Activated gamma-delta T cell (primary cell): ENCODE data around the gene GPC6.

Source experiments
- DNase-seq: peaks from one replicate; lab custom pipeline; 2025; lab: John Stamatoyannopoulos, UW

GPC6 gene

DNA sequence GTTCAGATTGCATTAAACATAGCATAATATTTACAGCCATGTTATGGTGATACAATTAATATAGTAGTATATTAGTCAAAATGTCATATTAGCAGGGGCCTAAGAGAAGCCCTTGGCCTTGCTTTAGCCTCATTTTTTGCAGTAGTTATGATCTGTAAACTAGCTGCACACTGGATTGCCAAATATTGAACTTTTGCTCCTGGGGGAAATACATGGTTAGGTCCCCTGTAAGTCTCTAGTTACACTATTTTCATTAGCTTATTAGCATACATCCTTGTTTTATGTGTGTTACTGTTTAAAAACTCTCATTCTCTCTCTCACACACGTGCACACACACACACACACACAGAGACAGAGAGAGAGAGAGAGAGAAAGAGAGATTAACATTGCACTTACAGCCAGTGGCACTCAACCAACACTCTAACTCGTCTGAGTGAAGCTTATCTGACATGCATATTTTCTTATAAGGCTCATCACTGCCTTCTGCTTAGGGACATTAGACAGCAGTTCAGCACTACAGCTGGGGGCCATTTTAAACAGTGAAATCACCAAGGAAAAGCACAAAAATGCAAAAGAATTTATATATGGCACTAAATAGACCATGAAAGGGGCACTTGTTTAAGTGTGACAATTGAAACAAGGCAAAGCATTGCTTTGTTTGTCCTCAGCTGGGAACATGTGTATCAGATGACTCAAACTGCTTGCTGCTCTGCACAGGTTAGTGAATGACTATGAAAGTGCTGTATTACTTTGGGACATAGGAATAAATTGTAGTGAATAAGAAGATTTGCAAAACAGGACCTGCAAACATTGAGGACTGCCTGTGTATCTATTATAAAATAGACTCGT is 278.7 kb downstream of the GPC6 start:
- DNase-seq: no peak

DNA sequence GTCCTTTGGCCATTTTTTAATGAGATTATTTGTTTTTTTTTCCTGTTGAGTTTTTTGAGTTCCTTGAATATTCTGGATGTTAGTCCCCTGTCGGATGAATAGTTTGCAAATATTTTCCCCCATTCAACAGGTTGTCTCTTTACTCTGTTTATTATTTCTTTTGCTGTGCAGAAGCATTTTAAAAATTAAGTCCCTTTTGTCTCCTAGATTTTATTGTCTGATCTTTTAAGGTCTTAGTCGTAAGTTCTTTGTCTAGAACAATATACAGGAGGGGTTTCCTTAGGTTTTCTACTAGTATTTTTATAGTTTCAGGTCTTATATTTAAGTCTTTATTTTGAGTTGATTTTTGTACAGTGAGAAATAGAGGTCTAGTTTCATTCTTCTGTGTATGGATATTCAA is 284.4 kb downstream of the GPC6 start:
- no peak for DNase-seq

DNA sequence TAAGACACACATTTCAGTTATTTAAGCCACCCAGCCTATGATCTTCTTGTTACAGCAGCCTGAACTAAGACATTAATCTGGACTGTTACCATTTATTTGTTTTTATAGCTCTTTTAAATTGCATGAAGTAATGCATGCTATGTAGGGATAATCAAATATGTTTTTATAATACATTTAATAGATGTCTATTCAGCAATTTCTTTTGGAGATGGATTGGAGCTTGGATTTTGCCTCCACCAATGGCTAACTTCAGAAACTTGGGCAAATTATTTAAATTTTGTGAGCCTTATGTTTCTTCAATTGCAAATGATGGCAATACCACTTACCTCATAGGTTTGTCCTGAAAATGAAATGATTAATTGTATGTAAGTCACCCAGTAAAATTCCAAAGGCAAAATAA is 288.7 kb downstream of the GPC6 start:
- no peak for DNase-seq

DNA sequence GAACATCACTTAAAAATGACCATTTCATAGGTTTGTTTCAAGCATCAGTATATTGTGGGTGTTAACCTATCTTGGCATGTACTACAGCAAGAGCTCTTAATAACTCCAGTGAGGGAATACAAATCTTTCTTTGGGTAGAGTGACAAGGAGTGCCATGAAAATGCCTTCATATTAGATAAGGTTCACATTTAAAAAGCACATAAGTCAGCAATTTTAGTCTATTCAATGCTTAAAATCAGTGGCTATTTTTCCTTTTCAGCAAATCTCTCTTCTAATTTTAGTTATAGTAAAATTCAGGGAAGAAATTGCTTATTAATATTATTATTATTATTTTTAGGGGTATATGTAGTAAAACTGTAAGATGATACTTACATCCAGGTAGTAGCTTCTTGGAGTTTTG is 291.1 kb downstream of the GPC6 start:
- DNase-seq: no peak

DNA sequence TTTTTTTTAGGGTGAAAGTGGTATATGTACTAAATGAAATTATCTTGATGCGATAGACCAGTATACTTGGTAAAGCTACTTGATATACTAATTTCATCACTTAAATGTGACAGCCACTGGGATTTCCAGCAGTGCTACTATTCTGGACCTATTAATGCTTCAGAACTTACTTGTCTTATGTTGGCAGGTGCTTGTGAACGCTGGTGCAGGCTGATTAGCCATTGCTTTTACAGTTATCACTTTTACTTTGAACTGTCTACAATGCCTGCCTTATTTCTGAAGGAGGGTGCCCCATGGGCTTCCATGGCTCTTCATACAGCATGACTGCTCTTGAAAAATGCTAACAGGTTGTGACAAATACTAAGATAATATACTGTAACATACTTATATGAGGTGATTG is 294.7 kb downstream of the GPC6 start:
- DNase-seq: no peak

GRCh38 chr13:93522501-93522900 is 295.9 kb downstream of the GPC6 start:
- DNase-seq: no peak

DNA sequence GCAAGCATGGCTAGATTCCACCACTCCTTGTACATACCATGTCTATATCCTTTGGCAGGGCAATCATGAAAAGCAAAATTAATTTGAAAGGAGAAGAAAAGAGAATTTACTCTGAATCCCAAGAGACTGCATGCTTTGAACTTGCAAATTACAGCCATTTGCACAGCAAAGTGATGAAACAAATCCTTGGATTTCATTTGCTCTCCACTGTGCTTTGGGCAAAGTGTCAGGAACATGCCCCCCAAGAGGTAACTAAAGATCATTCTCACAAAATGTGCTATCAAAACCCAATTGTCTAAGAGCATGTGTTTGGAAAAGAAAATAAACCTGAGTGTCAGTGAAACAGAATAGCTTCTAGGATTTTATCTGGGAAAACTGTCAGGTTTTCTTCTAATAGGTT is 298.5 kb downstream of the GPC6 start:
- DNase-seq: no peak

DNA sequence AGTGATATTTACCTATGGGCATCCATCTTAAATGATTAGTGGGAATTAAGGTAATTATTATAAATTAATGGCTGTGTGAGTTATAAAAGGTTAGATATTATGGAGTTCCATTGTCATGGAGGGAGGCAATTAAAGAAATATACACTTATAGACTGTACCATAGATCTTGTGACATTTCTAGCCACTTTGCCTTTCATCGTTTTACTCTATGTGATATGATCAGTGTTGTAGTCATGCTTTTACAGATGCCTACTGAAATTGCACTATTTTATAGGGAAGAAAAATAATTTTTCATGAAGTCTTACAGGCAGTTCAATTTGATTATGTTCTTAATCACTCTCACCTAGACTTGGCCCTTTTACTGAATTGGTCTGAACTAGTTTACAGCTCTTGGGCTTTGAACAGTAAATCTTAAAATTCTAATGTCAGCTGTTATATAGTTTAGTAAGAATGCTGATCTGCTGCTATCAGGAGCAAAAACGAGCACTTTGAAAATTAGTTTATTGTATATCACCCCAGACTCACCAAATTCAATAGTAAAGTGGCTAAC is 301.2 kb downstream of the GPC6 start:
- no peak for DNase-seq

GRCh38 chr13:93529961-93530360 is 303.4 kb downstream of the GPC6 start:
- no peak for DNase-seq

DNA sequence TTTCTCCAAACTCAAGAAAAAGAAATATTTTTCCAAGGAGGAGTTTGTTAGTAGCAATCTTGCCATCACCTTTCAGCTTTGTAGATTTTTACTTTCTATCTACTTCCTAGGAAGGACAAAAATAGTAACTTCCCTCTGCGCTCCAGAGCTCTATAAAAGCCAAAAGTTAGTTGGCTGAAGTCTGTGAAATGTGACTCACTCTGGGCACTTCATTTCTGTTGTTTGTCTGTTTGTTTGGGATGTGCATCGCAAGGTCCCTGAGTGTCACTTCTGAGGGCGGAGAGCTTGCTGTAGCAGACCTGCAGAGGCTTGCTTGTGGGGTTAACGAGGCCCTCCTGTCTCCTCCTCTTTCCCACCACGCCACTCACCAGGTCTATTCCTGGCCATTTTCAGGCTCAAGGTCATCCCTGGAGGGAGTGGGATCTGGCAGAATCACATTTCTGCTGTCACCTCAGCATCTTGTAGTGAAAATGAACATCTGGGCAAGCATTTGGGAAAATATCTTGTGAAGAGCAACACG is 307.6 kb downstream of the GPC6 start:
- DNase-seq: no peak

- no peak for DNase-seq
These were observed 308.6 kb downstream of the GPC6 start for GRCh38 chr13:93535251-93535650.

- DNase-seq: no peak
These were observed 313.3 kb downstream of the GPC6 start for GRCh38 chr13:93539914-93540313.

DNA sequence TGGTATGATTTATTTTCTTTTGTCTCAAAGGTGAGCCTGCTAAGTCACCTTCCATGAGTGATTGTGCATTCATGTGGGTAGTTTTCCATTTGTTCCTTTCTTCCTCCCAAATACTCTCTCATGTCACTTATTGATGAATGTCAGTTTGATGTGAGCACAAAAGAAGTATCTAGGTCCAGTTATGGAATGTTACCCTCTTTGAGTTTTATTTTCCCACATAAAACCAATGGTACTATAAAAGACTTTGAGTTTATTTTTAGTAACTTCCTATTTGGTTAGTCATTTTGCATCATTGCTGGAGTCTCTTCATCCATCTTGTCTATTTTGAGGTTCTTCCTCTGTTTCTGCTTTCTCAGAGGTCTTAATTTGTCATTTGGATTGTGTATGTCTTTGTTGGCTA is 321.3 kb downstream of the GPC6 start:
- no peak for DNase-seq

DNA sequence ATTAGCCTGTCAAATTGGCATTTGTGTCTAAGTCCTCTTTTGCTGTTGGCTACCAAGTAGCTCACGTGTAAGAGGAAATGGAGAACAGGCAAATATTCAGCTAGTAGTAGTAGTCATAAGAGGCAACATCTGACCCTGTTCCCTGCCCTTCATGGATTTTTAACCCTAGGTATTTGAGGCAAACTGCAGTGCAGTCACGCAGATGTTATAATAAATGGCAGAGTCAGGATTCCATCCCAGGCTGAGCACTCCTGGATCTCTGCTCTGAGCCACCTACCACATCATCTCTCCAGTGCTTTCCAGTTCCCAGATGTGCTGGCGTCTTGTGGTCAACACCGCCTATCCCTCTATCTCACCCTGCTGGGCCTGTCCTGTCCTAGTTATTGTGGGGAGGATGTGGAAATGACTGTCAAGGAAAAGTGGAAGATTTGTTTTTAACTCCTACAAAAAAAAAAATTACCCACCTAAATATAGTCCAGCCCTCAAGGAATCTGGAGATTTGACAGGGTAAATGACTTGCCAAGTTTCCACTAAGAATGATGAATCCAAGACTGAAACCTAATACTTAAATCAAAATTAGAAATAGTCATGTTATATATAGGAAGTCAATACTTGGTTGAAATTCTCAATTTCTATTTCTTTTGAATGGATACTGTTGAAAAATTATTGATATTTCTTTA is 322.9 kb downstream of the GPC6 start:
- no peak for DNase-seq

DNA sequence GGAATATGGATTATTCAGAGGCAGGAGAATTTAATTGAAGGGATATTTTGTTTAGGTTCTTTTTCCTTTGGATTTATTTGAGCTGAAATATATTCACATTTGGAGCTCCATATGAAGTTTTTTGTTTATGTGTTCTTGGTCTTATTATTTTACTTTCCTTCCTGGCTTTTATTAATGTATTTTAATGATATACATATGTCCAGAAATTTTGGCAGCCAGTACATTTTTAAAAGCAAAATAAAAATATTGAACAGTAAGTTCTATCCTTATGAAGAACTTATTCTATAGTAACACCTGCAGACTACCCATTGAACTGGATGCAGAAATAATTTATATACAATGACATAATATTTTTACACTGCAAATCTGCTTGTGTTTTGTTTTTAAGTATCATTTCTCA is 323.6 kb downstream of the GPC6 start:
- no peak for DNase-seq

DNA sequence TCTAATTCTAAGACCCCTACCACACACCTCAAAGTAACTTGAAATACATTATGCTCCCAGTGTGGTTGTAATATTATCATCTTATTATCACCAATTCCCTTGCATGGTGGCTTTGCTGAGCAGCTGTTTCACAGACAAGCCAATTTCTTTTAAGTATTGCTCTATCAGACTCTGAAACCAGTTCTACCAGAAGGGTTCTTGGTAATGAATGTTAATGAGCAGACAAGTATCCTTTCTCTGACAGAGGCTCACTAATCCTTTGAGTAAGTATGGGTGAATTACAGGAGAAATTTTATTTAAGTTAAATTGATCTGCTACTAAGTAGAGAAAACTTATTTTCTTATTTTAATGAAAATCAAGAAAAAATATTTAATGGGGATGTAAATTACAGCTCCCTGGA is 326.0 kb downstream of the GPC6 start:
- DNase-seq: no peak

- DNase-seq: no peak
These were observed 327.9 kb downstream of the GPC6 start for GRCh38 chr13:93554514-93554913.

DNA sequence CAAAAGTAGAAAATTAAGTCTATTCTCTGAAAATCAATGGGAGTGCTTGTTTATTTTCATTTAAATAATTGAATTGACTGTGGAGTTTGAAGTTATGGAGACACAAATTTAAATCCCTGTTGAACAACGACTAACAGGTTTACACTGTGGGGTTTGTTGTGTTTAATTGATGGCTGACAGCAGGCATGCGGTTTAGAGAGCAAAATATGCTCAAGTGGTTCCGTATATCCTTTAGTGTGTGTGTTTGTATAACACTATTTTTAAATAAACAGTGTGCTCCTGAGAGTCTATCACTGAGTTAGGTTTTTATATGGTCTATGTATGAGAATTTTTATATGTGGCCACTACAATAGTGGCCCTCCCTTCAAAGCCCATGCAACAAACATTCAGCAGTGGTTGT is 332.0 kb downstream of the GPC6 start:
- DNase-seq: no peak

- DNase-seq: no peak
These were observed 333.1 kb downstream of the GPC6 start for GRCh38 chr13:93559718-93560117.

DNA sequence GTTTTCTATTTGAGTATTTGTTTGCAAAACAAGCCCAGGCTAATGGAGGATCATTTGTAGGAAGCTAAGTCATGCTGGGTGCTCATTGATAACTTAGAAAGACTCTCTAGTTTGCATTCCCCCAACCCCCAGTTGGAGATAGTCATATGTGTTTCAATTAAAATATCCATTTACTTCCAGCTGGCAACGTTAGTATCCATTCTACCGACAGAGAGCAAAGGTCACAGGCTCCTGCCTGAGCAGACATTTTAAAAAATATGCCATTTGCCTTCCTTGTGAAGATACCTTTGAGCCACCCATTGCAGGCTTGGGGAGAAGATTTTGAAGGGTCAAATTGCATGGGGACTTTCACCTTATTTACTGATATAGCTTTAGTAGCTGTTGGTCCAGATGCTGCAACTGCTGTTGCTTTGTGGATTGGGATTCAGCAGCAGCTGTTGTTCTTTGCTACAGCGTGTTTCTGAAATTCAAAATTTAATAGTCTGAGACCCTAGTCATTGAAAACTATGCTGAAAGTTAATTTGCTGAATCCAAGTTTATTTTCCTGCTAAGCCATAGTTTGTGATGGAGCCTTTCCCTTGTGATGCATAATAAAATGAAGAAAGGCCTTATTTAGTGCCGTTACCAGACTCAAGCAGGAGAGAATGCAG is 335.1 kb downstream of the GPC6 start:
- no peak for DNase-seq

- DNase-seq: no peak
These were observed 336.1 kb downstream of the GPC6 start for GRCh38 chr13:93562676-93563075.

DNA sequence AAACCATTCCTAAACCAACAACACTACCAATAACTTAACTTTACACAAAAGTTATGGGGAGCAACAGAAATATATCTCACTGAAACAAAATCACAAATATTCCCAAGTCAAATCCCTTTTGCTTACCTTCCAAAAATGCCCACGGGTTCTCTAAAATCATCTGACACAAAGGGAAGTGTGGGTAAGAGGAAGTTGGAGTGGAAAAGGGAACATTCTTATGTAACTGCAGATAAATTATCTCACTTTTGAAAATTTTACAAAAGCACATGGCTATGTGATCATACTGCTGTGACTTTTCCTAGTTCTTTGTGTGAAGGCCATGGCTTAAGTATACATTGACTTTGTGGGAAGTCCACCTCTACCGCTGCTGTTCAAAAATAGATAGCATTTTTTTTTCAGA is 350.5 kb downstream of the GPC6 start:
- no peak for DNase-seq

DNA sequence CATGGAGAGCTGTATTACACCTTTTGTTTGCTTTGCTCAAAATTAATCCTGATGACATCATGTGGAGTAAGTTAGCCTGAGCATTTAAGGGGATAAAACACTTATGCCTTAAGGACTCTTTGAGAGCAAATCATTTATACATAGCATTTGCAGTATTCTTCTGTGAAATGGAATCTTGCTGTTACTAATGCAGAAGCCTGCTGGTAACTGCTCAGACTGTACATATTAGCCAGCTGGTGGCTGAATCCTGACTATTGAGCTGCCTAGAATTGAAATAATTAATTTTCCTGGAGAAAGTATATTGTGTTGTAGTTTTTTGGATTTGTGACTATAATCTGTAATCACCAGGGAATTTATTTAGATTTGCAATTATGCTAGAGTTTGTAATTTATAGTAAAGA is 363.2 kb downstream of the GPC6 start:
- DNase-seq: no peak
